ENCODE results near the gene HOXB3. TPM values are rescaled to one million over a fixed set of nuclear protein-coding genes. Genes with fewer than 3 reads are reported as not detected.

The HOXB3 gene
- total RNA-seq, 6 donors from 2014 or later, result 2.9 to 12.6 (median 7.9) TPM

GRCh38 chr17:48601539-48602425 lies 11.7 kb upstream of the HOXB3 start:
- peaks cover 12 to 25% (median 19%) of the 10 kb centered on the region in 4 donors for H3K4me1 ChIP-seq
- H3K4me3 ChIP-seq, result peak overlapping the region in 1 of 4 donors; percentile 26
- no peaks in the 10 kb centered on the region for H3K36me3 ChIP-seq
- DNase-seq, result peak in 1 of 2 donors; percentile 73
- no peak overlapping the region for H3K27ac ChIP-seq
- TF ChIP-seq POLR2A (IDR thresholded peaks at IDR 0.05) (no peak), EP300 (IDR thresholded peaks at IDR 0.05) (no peak), CTCF (IDR thresholded peaks at IDR 0.05) (no peak), POLR2AphosphoS5 (IDR thresholded peaks at IDR 0.05) (no peak)
- ATAC-seq (ENCODE audit: low FRiP score in 2 of 2), result no peak
- peaks cover 0 to 70% (median 35%) of the 10 kb centered on the region in 4 donors for H3K27me3 ChIP-seq
- WGBS, 2 donors, result 35 to 42% methylated on average over 28 to 35 of the region's 35 CpGs
- no peaks in the 10 kb centered on the region for H3K9me3 ChIP-seq

DNA sequence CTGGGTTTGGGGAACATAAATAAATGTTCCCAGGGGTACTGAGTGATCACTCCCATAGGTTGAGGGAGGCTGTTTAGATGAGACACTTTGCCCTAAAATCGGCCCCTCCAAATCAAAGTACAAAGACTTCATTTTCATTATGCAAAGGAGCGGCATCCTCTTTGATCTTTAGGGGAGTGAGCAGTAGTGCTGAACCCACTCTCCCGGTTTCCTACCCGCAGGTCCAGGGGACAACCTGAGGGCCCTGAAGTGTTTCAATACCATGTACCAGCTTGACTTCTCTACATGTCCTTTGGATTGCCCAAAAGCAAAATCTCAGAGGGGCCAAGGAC lies 11.1 kb upstream of the HOXB3 start:
- no peak overlapping the region for H3K4me3 ChIP-seq
- ATAC-seq (ENCODE audit: low FRiP score in 2 of 2) (no peak), DNase-seq (no peak)
- no peaks in the 10 kb centered on the region for H3K36me3 ChIP-seq
- peaks cover 13 to 31% (median 24%) of the 10 kb centered on the region in 4 donors for H3K4me1 ChIP-seq
- no peaks in the 10 kb centered on the region for H3K9me3 ChIP-seq
- WGBS, 2 donors, result 33 to 60% methylated on average over 4 of the region's 4 CpGs
- TF ChIP-seq POLR2AphosphoS5 (IDR thresholded peaks at IDR 0.05) (no peak), EP300 (IDR thresholded peaks at IDR 0.05) (no peak), POLR2A (IDR thresholded peaks at IDR 0.05) (no peak), CTCF (IDR thresholded peaks at IDR 0.05) (no peak)
- peaks cover 0 to 72% (median 39%) of the 10 kb centered on the region in 4 donors for H3K27me3 ChIP-seq
- no peak overlapping the region for H3K27ac ChIP-seq

DNA sequence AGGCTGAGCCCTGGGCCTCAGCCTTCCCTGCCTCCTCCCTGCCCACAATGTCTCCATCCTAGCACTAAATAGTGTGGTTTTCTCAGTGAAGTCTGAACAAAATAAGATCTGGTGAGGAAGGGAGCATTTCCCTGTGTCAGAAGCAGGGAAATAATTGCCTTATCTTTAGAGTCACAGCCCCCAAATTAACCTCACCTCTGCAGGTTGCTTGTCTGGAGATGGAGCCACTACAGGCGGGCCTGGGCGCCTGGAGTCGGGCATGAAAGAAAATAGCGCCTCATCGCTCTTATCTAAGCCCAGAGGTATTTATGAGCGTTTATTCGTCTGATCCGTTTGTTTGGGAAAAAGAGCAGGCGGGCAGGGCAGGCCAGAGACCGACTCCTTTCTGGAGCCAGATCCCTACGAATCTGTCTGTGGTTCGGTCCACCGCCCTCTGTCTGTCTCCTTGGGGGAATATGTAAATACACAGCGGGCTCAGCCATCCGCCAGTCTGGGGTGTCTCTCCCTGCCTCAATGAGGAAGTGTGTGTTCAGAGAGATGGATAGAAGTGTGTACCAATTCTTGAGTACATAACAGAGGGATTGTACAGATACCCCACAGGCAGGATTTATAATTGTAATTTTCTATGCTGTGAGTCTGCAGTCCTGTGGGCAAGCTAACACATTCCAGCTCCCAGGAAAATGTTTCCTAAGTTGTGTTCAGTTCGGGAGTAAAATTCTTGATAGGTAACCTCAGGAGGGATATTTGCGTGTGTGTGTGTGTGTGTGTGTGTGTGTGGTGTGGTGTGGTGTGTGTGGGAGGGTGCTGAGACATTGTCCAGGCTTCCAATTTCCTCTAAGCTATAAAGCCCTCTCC lies 10.4 kb upstream of the HOXB3 start:
- H3K9me3 ChIP-seq, result no peaks in the 10 kb centered on the region
- H3K36me3 ChIP-seq, result no peaks in the 10 kb centered on the region
- TF ChIP-seq CTCF (IDR thresholded peaks at IDR 0.05) (no peak), POLR2AphosphoS5 (IDR thresholded peaks at IDR 0.05) (no peak), EP300 (IDR thresholded peaks at IDR 0.05) (no peak), POLR2A (IDR thresholded peaks at IDR 0.05) (no peak)
- H3K4me1 ChIP-seq, result peaks cover 18 to 35% (median 29%) of the 10 kb centered on the region in 4 donors
- peaks cover 0 to 71% (median 38%) of the 10 kb centered on the region in 4 donors for H3K27me3 ChIP-seq
- no peak overlapping the region for H3K4me3 ChIP-seq
- DNase-seq (no peak), ATAC-seq (ENCODE audit: low FRiP score in 2 of 2) (no peak)
- 49 to 64% methylated on average over 17 of the region's 17 CpGs for whole genome bisulfite sequencing, 2 donors
- H3K27ac ChIP-seq, result no peak overlapping the region

- Histone ChIP-seq H3K36me3 (no peaks in the 10 kb centered on the region), H3K4me1 (peaks cover 18 to 35% (median 29%) of the 10 kb centered on the region in 4 donors), H3K27me3 (peaks cover 0 to 74% (median 37%) of the 10 kb centered on the region in 4 donors), H3K27ac (no peak overlapping the region), H3K4me3 (no peak overlapping the region), H3K9me3 (no peaks in the 10 kb centered on the region)
- 59 to 65% methylated on average over 5 of the region's 5 CpGs for WGBS, 2 donors
- no peak for TF ChIP-seq POLR2A (IDR thresholded peaks at IDR 0.05)
- ATAC-seq (ENCODE audit: low FRiP score in 2 of 2) (no peak), DNase-seq (no peak)
Measured at GRCh38 chr17:48599354-48599753, 9.3 kb upstream of the HOXB3 start.

DNA sequence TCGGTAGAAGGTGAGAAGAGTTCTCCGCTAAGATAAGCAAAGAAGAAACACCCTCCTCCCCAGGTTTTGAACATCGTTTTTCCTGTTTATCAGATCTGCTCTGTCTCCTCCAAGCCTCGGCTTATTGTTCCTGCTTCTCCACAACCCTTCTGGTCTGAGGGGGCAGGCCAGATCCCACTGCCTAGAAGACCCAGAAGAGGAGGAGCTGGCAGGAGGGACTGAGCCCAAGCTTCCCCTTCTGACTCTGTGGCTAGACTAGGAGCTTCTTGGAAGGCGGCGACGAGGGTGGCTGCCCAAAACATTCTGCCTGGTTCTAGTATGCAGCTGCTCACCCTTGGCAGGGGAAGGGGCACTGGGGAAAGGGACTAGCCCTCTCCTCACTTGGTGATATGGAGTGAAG lies 8.7 kb upstream of the HOXB3 start:
- Histone ChIP-seq H3K27ac (no peak overlapping the region), H3K9me3 (no peaks in the 10 kb centered on the region)

More for the DNA sequence above, 8.7 kb upstream of the HOXB3 start:
- Histone ChIP-seq H3K27me3 (peaks cover 0 to 73% (median 34%) of the 10 kb centered on the region in 4 donors), H3K36me3 (no peaks in the 10 kb centered on the region), H3K4me3 (no peak overlapping the region), H3K4me1 (peaks cover 18 to 41% (median 31%) of the 10 kb centered on the region in 4 donors)
- ATAC-seq (ENCODE audit: low FRiP score in 2 of 2), result no peak
- no peak for TF ChIP-seq POLR2A (IDR thresholded peaks at IDR 0.05)
- no peak for TF ChIP-seq CTCF (IDR thresholded peaks at IDR 0.05)
- no peak for TF ChIP-seq POLR2AphosphoS5 (IDR thresholded peaks at IDR 0.05)
- no peak for TF ChIP-seq EP300 (IDR thresholded peaks at IDR 0.05)
- DNase-seq, result no peak
- 24 to 46% methylated on average over 7 of the region's 7 CpGs for WGBS, 2 donors

Measured in upper lobe of left lung (tissue), 6 donors.